ENCODE data around the gene TM4SF5.

DNA sequence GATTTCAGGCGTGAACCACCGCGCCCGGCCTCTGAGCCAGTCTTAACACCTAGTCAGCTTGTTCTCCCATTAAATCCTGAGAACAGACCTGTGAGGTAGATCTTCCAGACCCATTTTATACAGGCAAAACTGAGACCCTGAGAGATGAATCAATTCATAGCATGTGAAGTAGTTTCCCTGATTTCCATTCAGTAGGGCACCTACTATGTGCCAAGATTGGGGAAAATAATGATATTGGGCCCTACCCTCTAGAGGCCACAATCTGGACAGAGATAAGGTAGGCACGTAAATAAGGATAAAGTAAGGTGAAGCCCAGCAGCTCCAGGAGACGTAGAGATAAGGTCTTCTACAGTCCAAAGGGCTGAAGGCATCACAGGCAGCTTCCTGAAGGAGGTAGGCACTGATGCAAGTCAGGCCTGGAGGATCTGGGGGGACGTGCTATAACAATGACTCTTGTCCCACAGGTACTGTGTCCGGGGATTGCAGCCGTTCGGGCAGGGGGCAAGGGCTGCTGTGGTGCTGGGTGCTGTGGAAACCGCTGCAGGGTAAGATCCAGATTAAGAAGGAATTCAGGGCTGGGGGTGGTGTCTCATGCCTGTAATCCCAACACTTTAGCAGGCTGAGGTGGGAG, 8.8 kb downstream of the TM4SF5 start:
- TF ChIP-seq POLR2A (IDR thresholded peaks at IDR 0.05) (no peak), CTCF (IDR thresholded peaks at IDR 0.05) (no peak)

Measured in tibial nerve (tissue), 3 donors.